Measurements from ENCODE around the gene FNTB.
A peak's percentile ranks its signal among the peaks of the same experiment; 100 is the strongest.

FNTB gene

DNA sequence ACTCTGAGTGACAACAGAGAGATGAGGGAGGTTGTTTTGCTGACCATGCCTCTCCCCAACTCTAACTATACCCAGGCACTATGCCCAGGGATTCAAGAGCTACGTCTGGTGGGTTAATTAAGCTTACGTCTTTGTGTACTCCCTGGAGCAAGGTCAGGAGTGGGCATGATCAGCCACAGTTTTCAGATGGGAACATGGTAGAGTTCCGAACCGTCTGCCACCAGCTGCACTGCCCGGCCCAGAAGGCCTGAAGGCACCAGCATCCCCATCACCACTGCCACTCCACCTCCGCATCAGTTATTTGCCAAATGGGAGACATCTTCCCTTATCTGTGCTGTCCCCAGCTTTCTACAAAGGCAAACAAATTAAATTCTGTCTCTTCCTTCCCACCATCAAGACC, 33.0 kb upstream of the FNTB start:
- no peak for DNase-seq

DNA sequence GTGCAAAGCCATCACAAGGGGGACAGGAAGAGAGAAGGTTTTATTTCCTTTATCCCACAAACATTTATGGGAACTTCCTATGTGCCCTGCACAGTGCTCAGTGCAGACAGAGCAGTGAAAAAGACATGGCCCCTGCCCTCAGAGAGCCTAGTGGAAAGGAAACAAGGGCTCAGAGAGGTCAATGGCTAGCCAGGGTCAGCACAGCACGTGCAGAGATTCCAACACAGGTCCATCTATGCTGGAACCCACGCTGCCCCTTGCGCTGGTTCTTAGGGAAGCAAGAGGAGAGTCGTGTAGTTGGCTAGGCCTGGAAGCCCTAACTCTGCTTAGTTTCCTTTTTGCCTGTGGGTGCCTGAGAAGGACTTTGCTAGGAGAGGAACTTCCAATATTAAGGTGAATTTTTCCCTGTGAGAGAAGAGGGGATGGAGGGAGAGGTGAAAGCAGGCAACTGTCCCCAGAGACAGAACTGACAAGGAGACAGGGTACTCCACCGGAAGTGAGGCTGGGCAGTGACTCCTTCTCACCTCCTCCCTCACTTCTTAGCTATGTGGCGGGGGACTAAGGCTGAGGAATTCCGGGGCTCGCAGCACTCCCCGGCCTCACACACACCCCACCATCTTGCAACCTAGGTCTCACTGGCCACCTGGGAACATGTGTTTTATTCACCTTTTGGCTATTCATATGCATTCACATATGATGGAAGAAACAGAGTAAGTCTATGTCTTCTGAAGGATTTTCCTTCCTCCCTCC, 32.0 kb upstream of the FNTB start:
- DNase-seq = no peak

GRCh38 chr14:64955297-64955696, 31.4 kb upstream of the FNTB start:
- DNase-seq = no peak

DNA sequence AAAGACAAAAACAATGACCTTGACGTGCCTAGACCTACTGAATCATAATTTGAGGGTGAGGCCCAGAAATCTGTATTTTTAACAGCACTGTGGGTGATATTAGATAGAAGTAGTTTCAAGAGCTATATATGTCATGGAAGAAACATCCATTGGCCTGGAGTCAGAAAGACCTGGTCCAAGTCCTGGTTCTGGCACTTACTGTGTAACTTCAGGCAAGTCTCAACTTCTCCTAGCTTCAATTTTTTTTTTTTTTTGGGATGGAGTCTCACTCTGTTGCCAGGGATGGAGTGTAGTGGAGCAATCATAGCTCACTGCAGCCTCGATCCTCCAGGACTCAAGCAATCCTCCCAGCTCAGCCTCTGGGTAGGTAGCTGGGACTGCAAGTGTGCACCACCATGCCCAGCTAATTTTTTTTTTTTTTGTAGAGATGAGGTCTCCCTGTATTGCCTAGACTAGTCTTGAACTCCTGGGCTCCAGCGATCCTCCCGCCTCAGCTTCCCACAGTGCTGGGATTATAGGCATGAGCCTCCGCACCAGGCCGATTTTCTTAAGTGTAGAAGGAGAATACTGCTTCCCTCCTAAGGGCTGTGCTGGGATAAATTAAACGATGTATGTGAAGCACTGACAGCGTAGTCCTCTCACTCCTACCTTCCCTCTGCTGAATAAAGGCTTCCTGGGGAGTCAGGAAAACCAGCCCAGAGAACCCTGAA, 29.8 kb upstream of the FNTB start:
- no peak for DNase-seq

DNA sequence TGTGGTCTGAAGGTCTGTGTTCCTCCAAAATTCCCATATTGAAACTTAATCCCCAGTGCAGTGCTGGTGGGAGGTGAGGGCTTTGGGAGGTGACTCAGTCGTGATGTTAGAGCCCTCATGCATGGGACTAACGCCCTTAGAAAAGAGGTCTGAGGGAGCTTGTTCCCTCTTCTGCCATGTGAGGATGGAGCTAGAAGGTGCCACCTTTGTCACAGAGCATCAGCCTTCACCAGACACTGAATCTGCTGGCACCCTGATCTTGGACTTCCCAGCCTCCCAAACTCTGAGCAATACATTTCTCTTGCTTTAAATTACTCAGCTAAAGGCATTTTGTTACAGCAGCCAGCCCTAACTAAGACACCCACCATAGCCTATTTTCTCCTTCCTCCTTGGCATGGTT, 28.5 kb upstream of the FNTB start:
- DNase-seq = no peak

GRCh38 chr14:64958743-64959142, 28.0 kb upstream of the FNTB start:
- no peak for DNase-seq

DNA sequence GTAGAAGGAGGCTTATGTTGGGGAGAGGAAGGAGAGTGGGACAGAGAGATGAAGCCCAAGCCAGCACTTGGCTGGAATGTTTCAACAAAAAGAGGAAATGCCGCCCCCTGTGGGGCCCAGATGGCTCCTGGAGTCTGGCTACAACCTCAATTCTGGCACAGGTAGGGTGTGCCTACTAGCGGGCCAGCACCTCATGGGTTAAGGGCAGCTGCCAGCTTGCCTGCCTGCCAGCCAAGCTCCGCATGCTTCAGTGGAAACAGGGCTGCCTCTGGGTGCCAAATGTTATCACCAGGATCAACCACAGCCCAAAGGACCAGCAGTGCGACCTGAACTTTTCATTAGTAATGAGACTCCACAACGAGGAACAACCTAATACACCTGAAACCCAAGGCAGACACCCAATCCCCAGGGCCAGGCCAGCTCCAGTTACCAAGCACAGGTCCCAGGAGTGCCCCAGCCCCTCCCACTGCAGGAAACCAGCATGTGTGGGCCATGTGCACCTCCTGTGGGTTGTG, 25.9 kb upstream of the FNTB start:
- DNase-seq = no peak

GRCh38 chr14:64963611-64964010, 23.1 kb upstream of the FNTB start:
- DNase-seq = no peak

- no peak for DNase-seq
Measured at GRCh38 chr14:64965356-64966000, 21.2 kb upstream of the FNTB start.

DNA sequence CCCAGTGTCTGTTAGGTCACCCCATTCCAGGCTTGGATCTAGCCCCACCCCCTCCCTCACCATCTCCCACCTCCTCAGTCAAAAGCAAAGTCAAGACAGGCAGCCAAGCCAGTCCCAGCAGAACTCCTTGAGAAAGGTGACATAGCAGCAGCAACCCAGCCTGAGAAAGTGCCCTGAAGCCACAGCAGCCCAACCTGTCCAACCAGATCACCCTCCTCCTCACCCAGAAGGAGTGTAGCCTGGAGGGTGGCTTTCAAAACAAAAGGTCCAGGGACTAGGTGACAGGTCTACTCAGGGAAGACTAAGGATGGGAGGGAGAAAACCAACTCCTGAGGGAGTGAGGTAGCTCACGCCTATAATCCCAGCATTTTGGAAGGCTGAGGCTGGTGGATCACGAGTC, 19.7 kb upstream of the FNTB start:
- DNase-seq = no peak

- DNase-seq = no peak
Measured at GRCh38 chr14:64968167-64968566, 18.5 kb upstream of the FNTB start.

DNA sequence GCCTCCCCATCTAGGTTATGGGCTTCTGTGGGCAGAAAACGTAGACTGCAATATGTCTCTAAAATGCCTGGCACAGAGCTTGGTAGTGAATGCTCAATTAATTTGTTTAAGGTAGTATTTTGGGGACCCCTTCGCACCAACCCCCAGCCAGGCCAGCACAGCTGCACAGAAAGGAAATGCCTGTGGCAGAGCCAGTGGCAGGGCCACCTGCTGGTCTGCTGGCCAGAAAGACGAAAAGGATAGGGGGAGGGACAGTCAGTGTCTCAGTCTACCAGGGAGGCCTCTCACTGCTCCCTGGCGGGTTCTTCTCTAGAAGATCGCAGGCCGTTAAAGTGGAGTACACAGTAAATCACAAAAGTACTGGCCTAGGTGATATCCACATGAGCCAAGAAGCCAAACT, 18.0 kb upstream of the FNTB start:
- DNase-seq = no peak

DNA sequence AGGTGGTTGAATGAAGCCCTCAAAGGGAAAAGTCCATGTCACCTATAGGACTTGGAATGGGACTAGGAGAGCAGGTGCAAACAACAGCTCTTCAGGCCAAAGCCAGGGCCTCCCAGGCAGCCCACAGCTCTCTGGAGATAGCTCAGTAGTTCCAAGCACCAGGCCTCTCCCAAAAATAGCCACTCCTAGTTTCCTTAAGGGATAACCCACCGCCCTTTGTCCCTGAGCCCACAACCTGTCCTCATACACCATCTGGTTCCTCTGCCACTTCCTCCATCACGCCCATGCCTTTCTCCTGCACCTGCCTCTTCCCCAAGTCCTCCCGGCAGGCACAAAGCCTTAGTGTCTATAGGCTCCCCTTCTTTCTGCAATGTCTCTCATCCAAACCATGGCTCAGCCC, 16.7 kb upstream of the FNTB start:
- DNase-seq = no peak

DNA sequence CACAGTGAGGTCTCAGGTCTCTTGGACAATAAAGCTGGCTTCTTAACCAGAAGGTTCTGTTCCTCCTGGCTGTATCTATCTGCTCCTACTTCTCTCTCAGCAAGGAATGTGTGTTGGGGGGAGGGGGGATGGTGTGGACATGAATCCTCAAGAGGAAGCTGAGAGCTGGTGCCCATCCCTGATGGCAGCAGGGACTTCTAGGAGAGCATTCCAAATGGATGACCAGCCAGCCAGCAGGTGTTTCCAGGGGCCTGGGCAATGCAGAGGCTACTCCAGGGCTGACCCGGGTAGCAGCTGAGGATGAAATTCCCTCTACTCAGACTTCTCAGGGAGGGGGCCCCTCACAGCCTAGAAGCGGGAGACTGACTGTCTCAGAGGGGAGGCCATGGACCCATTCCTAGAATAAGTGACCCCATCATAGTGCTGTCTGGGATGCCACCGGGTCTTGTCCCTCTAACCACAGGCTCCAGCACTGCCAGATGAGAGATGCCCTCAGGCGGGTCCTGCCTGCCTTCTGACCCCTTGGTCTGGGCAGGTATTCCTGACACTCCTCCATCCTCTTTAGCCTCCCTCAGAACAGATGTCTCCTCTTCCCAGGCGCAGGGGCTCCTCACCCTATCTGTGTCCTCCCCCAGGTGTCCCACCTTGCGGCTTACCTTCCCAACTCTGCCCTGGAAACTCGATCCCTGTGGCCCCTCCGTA, 15.8 kb upstream of the FNTB start:
- no peak for DNase-seq

- DNase-seq = no peak
Measured at GRCh38 chr14:64971491-64971942, 15.2 kb upstream of the FNTB start.

- peak; percentile 22 to 36 for DNase-seq
Measured at GRCh38 chr14:64971943-64972791, 14.5 kb upstream of the FNTB start, which contains the start of gene RAB15. TSS of gene RAB15 (minus strand) at chr14:64972336. CDS start at chr14:64972076, 260 bp downstream.

DNA sequence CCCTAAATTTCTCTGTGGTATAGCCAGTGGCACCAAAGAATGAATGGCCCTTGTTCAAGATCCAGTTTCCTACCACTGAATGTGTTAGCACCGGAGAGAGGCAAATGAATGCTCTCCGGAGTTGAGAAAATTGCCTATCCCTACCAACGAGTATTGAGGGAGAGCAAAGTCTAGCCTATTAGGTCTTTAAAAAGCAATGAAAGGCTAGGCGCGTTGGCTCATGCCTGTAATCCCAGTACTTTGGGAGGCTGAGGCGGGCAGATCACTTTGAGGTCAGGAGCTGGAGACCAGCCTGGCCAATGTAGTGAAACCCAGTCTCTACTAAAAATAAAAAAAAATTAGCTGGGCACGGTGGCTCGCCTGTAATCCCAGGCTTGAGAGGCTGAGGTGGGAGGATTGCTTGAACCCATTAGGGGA, 13.7 kb upstream of the FNTB start:
- no peak for DNase-seq

DNA sequence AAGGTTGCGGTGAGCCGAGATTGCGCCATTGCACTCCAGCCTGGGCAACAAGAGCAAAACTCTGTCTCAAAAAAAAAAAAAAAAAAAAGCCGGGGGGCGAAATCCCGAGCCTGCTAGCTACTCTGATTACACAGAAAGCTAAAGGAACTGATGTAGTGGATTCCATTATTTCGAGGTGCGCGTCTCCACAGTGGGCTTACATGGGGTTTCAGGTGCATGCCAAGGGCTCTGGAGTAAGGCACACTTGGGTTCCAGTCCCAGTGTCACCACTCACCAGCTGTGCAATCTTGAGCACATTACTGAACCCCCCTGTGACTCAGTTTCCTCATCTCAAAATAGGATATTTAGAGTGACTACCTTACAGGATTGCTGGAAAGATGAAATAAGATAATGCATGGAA, 12.9 kb upstream of the FNTB start:
- DNase-seq = no peak

GRCh38 chr14:64974563-64974962, 12.1 kb upstream of the FNTB start:
- no peak for DNase-seq

DNA sequence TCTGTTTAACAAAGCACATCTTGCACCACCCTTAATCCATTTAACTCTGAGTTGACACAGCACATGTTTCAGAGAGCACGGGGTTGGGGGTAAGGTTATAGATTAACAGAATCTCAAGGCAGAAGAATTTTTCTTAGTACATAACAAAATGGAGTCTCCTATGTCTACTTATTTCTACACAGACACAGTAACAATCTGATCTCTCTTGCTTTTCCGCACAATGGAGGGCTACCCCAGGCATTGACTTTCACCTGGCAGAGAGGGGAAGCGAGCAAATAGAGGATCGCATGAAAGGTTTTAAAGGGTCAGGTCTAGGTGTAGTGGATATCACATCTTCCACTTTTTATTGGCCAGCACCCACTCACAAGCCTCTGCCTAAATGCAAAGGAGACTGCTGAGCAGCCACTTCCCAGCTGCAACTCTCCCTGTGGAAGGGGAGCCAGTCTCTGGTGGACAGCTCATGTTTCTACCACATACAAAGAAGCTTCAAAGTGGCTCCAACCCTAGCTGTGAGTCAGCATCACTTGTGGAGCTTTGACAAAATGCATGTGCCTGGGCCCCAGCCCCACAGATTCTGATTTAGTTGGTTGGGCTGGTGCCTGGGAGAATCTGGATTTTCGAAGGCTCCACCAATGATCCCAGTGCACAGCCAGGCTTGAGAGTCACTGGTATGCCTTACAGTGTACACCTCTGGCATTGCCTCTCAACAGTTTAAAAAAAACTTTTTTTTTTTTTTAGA, 7.2 kb upstream of the FNTB start:
- no peak for DNase-seq
